ENCODE data around the gene ACVR1.
"Not testable (repeated sequence)": the region's sequence is repeated elsewhere in the genome, so short reads cannot be mapped to it uniquely, and the experiment has no call there.

The ACVR1 gene

GRCh38 chr2:157725846-157726245 is 150.3 kb downstream of the ACVR1 start:
- no peak for DNase-seq (ENCODE audit: low read depth in 2 of 3, low spot score in 1 of 3)

GRCh38 chr2:157722580-157723234 is 153.4 kb downstream of the ACVR1 start:
- DNase-seq (ENCODE audit: low read depth in 2 of 3, low spot score in 1 of 3) = no peak

DNA sequence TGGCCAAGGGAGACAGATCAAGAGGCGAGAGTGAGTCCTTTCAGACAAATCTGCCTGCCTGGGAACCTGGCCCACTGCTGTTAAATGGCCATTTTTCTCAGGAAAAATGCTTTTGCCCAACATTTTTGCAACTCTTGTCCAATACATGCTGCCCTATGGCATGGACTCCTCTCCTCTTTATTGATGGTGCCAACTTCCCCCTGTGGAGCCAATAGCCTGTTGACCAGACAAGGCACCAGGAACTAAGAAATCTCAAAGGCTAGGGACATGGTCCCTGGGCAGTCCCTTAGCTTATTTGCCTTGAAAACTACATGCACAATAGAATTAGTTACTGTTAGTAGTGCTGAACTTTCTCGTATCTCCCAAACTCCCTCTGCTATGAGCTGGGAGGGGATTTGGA is 155.6 kb downstream of the ACVR1 start:
- DNase-seq (ENCODE audit: low read depth in 2 of 3, low spot score in 1 of 3) = no peak

- not testable (repeated sequence) for DNase-seq (ENCODE audit: low read depth in 2 of 3, low spot score in 1 of 3)
Observed at GRCh38 chr2:157704653-157705052, 171.5 kb downstream of the ACVR1 start.

DNA sequence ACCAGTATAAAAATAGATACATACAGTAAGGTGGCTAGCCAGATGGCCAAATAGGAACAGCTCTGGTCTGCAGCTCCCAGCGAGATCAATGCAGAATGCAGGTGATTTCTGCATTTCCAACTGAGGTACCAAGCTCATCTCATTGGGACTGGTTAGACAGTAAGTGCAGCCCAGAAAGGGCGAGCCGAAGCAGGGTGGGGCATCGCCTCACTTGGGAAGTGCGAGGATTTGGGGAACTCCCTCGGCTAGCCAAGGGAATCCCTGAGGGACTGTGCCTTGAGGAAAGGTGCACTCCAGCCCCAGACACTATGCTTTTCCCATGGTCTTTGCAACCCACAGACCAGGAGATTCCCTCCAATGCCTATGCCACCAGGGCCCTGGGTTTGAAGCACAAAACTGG is 172.0 kb downstream of the ACVR1 start:
- DNase-seq (ENCODE audit: low read depth in 2 of 3, low spot score in 1 of 3) = not testable (repeated sequence)

GRCh38 chr2:157699806-157700205 is 176.3 kb downstream of the ACVR1 start:
- no peak for DNase-seq (ENCODE audit: low read depth in 2 of 3, low spot score in 1 of 3)

DNA sequence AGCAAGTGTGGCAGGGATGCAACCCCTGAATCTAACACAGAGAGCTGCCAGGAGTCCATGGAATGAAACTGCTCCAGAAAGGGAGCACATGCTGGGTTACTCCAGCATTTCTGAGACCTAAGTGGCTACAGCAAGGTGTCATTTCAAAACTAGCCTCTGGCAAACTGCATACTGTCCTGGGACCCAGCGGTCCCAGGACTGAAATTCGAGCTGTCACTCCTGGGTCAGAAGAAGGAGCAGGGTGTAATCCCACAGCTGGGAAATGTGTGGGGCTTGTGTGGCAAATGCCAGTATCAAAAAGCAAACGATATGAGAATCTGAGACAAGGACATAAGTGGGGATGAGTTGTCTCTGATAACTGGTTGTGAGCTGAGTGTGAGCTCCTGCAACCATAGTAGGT is 177.1 kb downstream of the ACVR1 start:
- DNase-seq (ENCODE audit: low read depth in 2 of 3, low spot score in 1 of 3) = no peak

DNA sequence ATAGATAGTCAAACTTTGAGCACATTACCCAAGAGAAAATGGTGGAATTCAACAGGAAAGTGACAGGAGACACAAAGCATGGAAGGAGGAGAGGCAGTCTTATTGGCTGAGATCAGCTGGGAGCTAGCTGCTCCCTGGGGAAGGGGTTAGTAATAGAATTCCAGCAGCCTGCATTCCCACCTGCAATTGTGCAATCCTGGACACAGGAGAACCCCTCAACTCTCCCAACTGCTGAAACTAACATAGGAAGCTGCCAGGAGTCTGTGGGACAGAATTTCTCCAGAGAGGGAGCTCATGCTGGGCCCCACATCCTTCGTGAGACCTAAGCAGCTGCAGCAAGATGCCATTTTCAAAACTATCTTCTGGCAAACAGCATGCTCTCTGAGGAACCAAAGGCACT is 177.7 kb downstream of the ACVR1 start:
- no peak for DNase-seq (ENCODE audit: low read depth in 2 of 3, low spot score in 1 of 3)

- DNase-seq (ENCODE audit: low read depth in 2 of 3, low spot score in 1 of 3) = no peak
Observed at GRCh38 chr2:157696036-157696435, 180.1 kb downstream of the ACVR1 start.

- DNase-seq (ENCODE audit: low read depth in 2 of 3, low spot score in 1 of 3) = no peak
Observed at GRCh38 chr2:157692768-157693167, 183.4 kb downstream of the ACVR1 start.

DNA sequence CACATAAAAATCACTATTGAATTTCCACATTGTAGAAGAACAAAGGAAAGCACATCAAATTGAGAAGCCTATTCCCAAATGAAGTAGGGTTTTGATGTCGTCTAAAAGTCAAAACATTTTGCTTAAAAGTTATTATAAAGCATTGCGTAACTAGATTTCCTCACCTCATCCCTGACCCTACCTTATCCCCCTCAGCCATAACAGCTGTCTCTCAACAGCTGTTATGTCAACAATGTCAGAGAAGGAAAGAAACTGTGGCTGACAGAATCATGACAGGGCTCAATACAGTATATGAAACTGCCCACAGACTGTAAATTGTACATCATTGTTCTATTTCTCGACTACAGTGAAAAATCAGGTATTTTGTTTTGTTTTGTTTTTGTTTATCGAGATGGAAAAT is 184.4 kb downstream of the ACVR1 start:
- no peak for DNase-seq (ENCODE audit: low read depth in 2 of 3, low spot score in 1 of 3)

DNA sequence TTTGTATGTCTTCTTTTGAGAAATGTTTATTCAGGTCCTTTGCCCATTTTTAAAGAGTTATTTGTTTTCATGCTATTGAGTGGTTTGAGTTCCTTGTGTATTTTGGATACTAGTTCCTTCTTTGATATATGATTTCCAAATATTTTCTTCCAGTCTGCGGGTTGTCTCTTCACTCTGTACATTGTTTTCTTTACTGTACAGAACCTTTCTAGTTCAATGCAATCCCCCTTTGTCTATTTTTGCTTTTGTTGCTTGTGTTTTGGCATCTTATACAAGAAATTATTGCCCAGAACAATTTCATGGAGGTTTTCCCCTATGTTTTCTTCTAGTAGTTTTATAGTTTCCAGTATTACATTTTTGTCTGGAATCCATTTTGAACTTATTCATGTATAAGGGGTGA is 185.0 kb downstream of the ACVR1 start:
- no peak for DNase-seq (ENCODE audit: low read depth in 2 of 3, low spot score in 1 of 3)
